CD4-positive, CD25-positive, alpha-beta regulatory T cell (primary cell): Measurements from ENCODE around the gene OR2A5. TPM values are rescaled to one million over a fixed set of nuclear protein-coding genes. Genes with fewer than 3 reads are reported as not detected.

Experiments used
- ATAC-seq, 2 donors: fragments of 150-1000 bp; cut with Tn5 transposase; one replicate each; pipeline ENCODE4 v1.10.0; 2021; ENCODE audit warnings: low read depth in 2 of 2, moderate number of reproducible peaks in 2 of 2, moderate library complexity in 1 of 2
- DNase-seq, 3 donors: peaks; one replicate each; pipeline versions ENCODE4 v3.0.0 to v3.0.0-alpha.2; 2012 to 2022; ENCODE audit warnings: mixed read lengths in 1 of 3
- H3K27ac ChIP-seq: one replicate; pipeline ENCODE4 v1.7.0; 2013; ENCODE audit warnings: mild to moderate bottlenecking, low read length; ENCODE audit not compliant: insufficient read depth, poor library complexity, severe bottlenecking
- H3K27me3 ChIP-seq: one replicate; pipeline ENCODE4 v1.7.0; 2013; ENCODE audit warnings: low read length; ENCODE audit not compliant: control insufficient read depth, insufficient read depth
- H3K36me3 ChIP-seq: one replicate; pipeline ENCODE4 v1.7.0; 2013; ENCODE audit warnings: mild to moderate bottlenecking, low read length, moderate library complexity; ENCODE audit not compliant: control insufficient read depth, insufficient read depth
- H3K4me1 ChIP-seq: 2 replicates; pipeline ENCODE4 v1.7.0; 2013; ENCODE audit warnings: mild to moderate bottlenecking, low read length; ENCODE audit not compliant: insufficient read depth, control insufficient read depth, poor library complexity, severe bottlenecking
- H3K4me3 ChIP-seq: one replicate; pipeline ENCODE4 v1.7.0; 2013; ENCODE audit warnings: low read depth, mild to moderate bottlenecking, low read length, moderate library complexity
- H3K9me3 ChIP-seq, 2 experiments: 1 replicate in 1 of 2; 2 replicates in 1 of 2; pipeline ENCODE4 v1.7.0; 2013; ENCODE audit warnings: low read length in 2 of 2, mild to moderate bottlenecking in 1 of 2, moderate library complexity in 1 of 2; ENCODE audit not compliant: control insufficient read depth in 2 of 2
- H3K27ac Mint-ChIP-seq, 3 donors: one replicate each; pipeline ENCODE4 v1.8.0; 2020 to 2022; ENCODE audit warnings: mild to moderate bottlenecking in 3 of 3, mixed read lengths in 3 of 3, moderate library complexity in 2 of 3
- H3K27me3 Mint-ChIP-seq: one replicate; pipeline ENCODE4 v1.8.0; 2022; ENCODE audit warnings: mild to moderate bottlenecking, mixed read lengths
- H3K36me3 Mint-ChIP-seq: one replicate; pipeline ENCODE4 v1.8.0; 2020; ENCODE audit warnings: mixed read lengths
- H3K4me1 Mint-ChIP-seq, 4 donors: one replicate each; pipeline ENCODE4 v1.8.0; 2020 to 2022; ENCODE audit warnings: mixed read lengths in 4 of 4, mild to moderate bottlenecking in 1 of 4
- H3K4me3 Mint-ChIP-seq, 4 donors: one replicate each; pipeline ENCODE4 v1.8.0; 2020 to 2022; ENCODE audit warnings: mild to moderate bottlenecking in 4 of 4, mixed read lengths in 4 of 4, moderate library complexity in 3 of 4
- H3K9me3 Mint-ChIP-seq, 7 donors: one replicate each; pipeline ENCODE4 v1.8.0; 2020 to 2022; ENCODE audit warnings: mixed read lengths in 7 of 7, mild to moderate bottlenecking in 3 of 7, moderate library complexity in 2 of 7
- polyA plus RNA-seq, 4 donors: library from polyadenylated mRNA; unstranded; fragments of 300-500 nt; fragmentation: Illumina TruSeq; gene quantifications; one replicate each; pipeline ENCODE4 v1.2.3, GENCODE V29; 2021
- total RNA-seq: library from RNA; stranded (reverse); gene quantifications from one replicate; pipeline ENCODE4 v1.2.3, GENCODE V29; 2022

Gene OR2A5
- total and polyA plus RNA-seq, 5 donors from 2014 or later: not detected

DNA sequence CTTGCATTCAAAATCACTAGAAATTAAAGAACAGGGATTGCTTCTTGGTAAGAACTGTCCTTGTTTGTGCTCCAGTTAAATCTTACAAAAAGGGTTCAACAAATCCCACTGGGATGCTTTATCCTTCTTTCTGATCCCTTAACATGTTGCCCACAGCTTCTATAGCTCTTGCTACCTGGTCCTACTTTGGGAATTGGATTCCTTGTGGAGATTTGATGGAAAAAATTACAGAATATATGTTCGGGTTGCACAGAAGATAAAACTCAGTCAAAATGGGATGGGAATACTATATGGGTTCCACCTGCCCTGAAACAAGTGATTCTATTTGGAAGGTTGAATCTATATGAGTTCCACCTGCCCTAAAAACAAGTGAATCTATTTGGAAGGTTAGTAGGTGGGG lies 20.8 kb downstream of the OR2A5 start, which contains the start of gene OR2A25:
OR2A25 (plus strand) TSS at position 301 of the 400 bp plus-strand sequence. CDS start 4,409 bp downstream, outside the sequence.
- Mint-ChIP-seq H3K4me1 (no peaks in the 10 kb centered on the region), H3K36me3 (no peaks in the 10 kb centered on the region), H3K27me3 (peaks cover 15% of the 10 kb centered on the region), H3K4me3 (no peak within 1 kb of the TSS), H3K9me3 (no peaks in the 10 kb centered on the region), H3K27ac (no peak within 1 kb of the TSS)
- Histone ChIP-seq H3K36me3 (no peaks in the 10 kb centered on the region), H3K27ac (no peak within 1 kb of the TSS), H3K27me3 (no peaks in the 10 kb centered on the region), H3K4me1 (no peaks in the 10 kb centered on the region), H3K4me3 (no peak within 1 kb of the TSS), H3K9me3 (no peaks in the 10 kb centered on the region)
- ATAC-seq (no peak), DNase-seq (no peak)

DNA sequence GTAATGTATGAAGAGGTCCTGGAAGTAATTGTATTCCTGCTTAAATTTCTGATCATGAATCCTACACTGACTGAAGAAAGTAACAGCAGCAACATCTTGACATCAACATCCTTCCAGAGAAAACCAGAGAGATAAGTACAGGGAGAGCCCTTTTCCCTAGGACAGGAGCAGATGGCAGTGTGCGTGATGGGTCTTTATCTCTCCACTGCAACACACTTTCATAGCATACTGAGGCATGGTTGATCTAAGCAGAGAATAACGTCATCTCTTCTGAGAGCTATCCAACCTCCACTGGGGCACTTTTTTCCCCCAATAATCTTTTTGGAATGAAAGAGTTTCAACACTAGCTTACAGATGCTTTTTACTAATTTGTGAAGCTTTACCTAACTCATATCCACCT lies 21.2 kb downstream of the OR2A5 start:
- H3K4me1 ChIP-seq: no peaks in the 10 kb centered on the region
- Mint-ChIP-seq H3K27ac (no peak overlapping the region), H3K4me1 (no peaks in the 10 kb centered on the region), H3K27me3 (peaks cover 15% of the 10 kb centered on the region), H3K36me3 (no peaks in the 10 kb centered on the region), H3K9me3 (no peaks in the 10 kb centered on the region), H3K4me3 (no peak overlapping the region)
- H3K27me3 ChIP-seq: no peaks in the 10 kb centered on the region
- DNase-seq (no peak), ATAC-seq (no peak)
- H3K4me3 ChIP-seq: no peak overlapping the region
- no peaks in the 10 kb centered on the region for H3K36me3 ChIP-seq
- no peaks in the 10 kb centered on the region for H3K9me3 ChIP-seq
- no peak overlapping the region for H3K27ac ChIP-seq

DNA sequence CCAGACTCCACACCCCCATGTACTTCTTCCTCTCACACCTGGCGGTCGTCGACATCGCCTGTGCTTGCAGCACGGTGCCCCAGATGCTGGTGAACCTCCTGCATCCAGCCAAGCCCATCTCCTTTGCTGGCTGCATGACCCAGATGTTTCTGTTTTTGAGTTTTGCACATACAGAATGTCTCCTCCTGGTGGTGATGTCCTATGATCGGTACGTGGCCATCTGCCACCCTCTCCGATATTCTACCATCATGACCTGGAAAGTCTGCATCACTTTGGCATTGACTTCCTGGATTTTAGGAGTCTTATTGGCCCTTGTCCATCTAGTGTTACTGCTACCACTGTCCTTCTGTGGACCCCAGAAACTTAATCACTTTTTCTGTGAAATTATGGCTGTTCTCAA lies 25.6 kb downstream of the OR2A5 start:
- ATAC-seq: no peak
- Histone ChIP-seq H3K4me3 (no peak overlapping the region), H3K27ac (no peak overlapping the region), H3K4me1 (no peaks in the 10 kb centered on the region), H3K36me3 (no peaks in the 10 kb centered on the region), H3K27me3 (no peaks in the 10 kb centered on the region), H3K9me3 (no peaks in the 10 kb centered on the region)
- no peak for DNase-seq
- H3K4me3 Mint-ChIP-seq: no peak overlapping the region
- no peaks in the 10 kb centered on the region for H3K4me1 Mint-ChIP-seq
- H3K36me3 Mint-ChIP-seq: no peaks in the 10 kb centered on the region
- no peak overlapping the region for H3K27ac Mint-ChIP-seq
- H3K9me3 Mint-ChIP-seq: no peaks in the 10 kb centered on the region
- peaks cover 7% of the 10 kb centered on the region for H3K27me3 Mint-ChIP-seq

DNA sequence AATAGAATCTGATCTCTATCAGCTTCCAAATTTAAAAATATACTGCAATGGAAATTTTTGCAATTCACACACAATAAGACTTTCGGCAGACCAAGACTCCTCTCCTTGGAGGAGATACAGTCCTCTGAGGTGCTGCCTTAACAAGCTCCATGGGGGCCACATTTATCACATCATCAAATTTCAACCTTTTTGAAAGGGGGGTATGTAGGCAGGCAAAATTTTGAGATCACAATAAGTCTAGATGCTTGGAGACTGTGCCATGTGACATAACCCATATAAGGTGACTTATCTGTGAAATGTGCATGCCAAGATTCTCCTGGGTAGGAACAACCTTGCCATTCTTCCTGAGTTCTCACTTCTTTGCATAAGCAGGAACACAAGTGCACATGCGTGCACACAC lies 37.2 kb downstream of the OR2A5 start, which contains the start of gene OR2A12:
OR2A12 (plus strand) TSS at position 301 of the 400 bp plus-strand sequence. CDS start 8,830 bp downstream, outside the sequence.
- no peak within 1 kb of the TSS for H3K27ac ChIP-seq
- H3K36me3 ChIP-seq: no peaks in the 10 kb centered on the region
- DNase-seq (no peak), ATAC-seq (no peak)
- peaks cover 0 to 3% of the 10 kb centered on the region in 2 experiments for H3K9me3 ChIP-seq
- H3K9me3 Mint-ChIP-seq: peaks cover 0 to 5% (median 1%) of the 10 kb centered on the region in 7 donors
- no peaks in the 10 kb centered on the region for H3K36me3 Mint-ChIP-seq
- no peaks in the 10 kb centered on the region for H3K4me1 ChIP-seq
- no peaks in the 10 kb centered on the region for H3K27me3 Mint-ChIP-seq
- H3K4me1 Mint-ChIP-seq: no peaks in the 10 kb centered on the region
- H3K27ac Mint-ChIP-seq: no peak within 1 kb of the TSS
- H3K27me3 ChIP-seq: no peaks in the 10 kb centered on the region
- H3K4me3 ChIP-seq: no peak within 1 kb of the TSS
- H3K4me3 Mint-ChIP-seq: no peak within 1 kb of the TSS

DNA sequence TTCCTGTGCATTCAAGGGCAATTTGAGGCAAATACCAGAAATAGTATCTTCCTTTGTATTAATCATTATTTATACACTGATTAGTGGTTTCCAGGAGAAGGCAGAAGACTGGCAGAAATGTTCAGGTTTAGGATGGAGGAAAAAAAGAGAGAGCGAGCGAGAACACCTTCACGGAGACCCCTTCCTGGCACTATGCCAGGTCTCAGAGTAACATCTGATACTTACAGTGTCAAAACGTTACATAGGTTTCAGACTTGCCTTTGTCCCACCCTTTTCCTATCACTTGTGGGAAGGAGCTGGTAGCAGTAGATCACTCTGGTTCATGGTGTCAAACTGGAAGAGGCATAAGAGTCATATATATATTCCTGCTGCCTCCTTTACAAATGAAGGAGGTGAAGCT lies 38.0 kb downstream of the OR2A5 start:
- Mint-ChIP-seq H3K4me1 (no peaks in the 10 kb centered on the region), H3K4me3 (no peak overlapping the region), H3K27me3 (no peaks in the 10 kb centered on the region), H3K27ac (no peak overlapping the region), H3K36me3 (no peaks in the 10 kb centered on the region), H3K9me3 (peaks cover 0 to 8% (median 5%) of the 10 kb centered on the region in 7 donors)
- Histone ChIP-seq H3K36me3 (no peaks in the 10 kb centered on the region), H3K27me3 (no peaks in the 10 kb centered on the region), H3K27ac (no peak overlapping the region), H3K9me3 (peaks cover 0 to 3% of the 10 kb centered on the region in 2 experiments), H3K4me3 (no peak overlapping the region), H3K4me1 (no peaks in the 10 kb centered on the region)
- no peak for DNase-seq
- ATAC-seq: no peak

DNA sequence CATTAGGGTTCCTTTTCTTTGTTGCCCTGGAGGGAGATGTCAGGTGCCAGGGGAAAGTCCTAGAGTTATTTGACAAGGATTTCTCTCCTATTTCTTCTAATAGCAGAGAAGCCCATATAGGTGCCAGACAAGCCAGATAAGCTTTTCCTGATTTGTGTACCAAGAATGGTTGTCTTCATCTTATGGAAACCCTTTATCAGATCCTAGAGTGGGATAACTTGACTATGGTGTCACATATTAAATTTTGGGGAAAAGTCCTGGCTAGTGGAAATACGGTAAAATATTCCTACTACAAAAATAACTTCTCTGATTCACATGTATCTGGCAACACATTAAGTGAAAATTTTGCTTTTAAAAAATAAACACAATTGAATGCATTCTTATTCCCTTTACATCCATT lies 38.5 kb downstream of the OR2A5 start:
- Mint-ChIP-seq H3K27me3 (no peaks in the 10 kb centered on the region), H3K9me3 (peaks cover 0 to 8% (median 5%) of the 10 kb centered on the region in 7 donors), H3K4me3 (no peak overlapping the region), H3K36me3 (no peaks in the 10 kb centered on the region), H3K27ac (no peak overlapping the region), H3K4me1 (no peaks in the 10 kb centered on the region)
- Histone ChIP-seq H3K4me3 (no peak overlapping the region), H3K9me3 (peaks cover 0 to 3% of the 10 kb centered on the region in 2 experiments), H3K27me3 (no peaks in the 10 kb centered on the region), H3K4me1 (no peaks in the 10 kb centered on the region), H3K36me3 (no peaks in the 10 kb centered on the region), H3K27ac (no peak overlapping the region)
- DNase-seq (no peak), ATAC-seq (no peak)

DNA sequence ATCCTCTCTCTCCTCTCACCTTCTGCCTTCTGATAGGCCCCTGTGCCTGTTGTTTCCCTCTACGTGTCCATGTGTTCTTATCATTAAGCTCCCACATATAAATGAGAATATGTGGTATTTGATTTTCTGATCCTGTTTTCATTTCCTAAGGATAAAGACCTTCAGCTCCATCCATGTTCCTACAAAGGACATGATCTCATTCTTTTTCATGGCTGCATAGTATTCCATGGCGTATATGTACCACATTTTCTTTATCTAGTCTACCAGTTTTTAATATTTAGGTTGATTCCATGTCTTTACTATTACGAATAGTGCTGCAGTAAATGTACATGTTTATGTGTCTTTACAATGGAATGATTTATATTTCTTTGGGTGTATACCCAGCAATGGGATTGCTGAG lies 41.9 kb downstream of the OR2A5 start:
- Histone ChIP-seq H3K9me3 (peaks cover 0 to 3% of the 10 kb centered on the region in 2 experiments), H3K27ac (no peak overlapping the region), H3K4me1 (no peaks in the 10 kb centered on the region), H3K4me3 (no peak overlapping the region), H3K27me3 (peaks cover 2% of the 10 kb centered on the region), H3K36me3 (no peaks in the 10 kb centered on the region)
- no peak overlapping the region for H3K27ac Mint-ChIP-seq
- H3K9me3 Mint-ChIP-seq: peaks cover 0 to 8% (median 5%) of the 10 kb centered on the region in 7 donors
- no peaks in the 10 kb centered on the region for H3K27me3 Mint-ChIP-seq
- no peaks in the 10 kb centered on the region for H3K36me3 Mint-ChIP-seq
- no peak overlapping the region for H3K4me3 Mint-ChIP-seq
- DNase-seq (no peak), ATAC-seq (no peak)
- no peaks in the 10 kb centered on the region for H3K4me1 Mint-ChIP-seq

DNA sequence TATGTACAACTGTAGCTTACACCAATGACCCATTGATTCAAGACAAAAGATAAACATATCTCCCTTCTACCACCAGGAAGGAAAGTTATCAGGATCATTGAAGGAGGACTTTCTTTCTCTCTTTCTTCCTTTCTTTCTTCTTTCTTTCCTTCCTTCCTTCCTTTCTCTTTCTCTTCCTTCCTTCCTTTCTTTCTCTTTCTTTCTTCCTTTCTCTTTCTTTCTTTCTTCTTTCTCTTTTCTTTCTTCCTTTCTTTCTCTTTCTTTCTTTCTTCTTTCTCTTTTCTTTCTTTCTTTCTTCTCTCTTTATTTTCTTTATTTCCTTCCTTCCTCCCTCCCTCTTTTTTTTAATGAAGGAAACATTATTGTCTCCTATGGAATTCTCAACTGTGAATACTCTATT lies 50.0 kb downstream of the OR2A5 start:
- H3K27ac ChIP-seq: no peak overlapping the region
- H3K27me3 ChIP-seq: peaks cover 7% of the 10 kb centered on the region
- no peaks in the 10 kb centered on the region for H3K9me3 ChIP-seq
- DNase-seq (no peak), ATAC-seq (no peak)
- no peak overlapping the region for H3K27ac Mint-ChIP-seq
- no peaks in the 10 kb centered on the region for H3K4me1 ChIP-seq
- H3K4me3 ChIP-seq: no peak overlapping the region
- peaks cover 0 to 2% (median 0%) of the 10 kb centered on the region in 4 donors for H3K4me1 Mint-ChIP-seq
- H3K9me3 Mint-ChIP-seq: peaks cover 0 to 3% (median 0%) of the 10 kb centered on the region in 7 donors
- H3K36me3 ChIP-seq: no peaks in the 10 kb centered on the region
- H3K27me3 Mint-ChIP-seq: peaks cover 21% of the 10 kb centered on the region
- no peaks in the 10 kb centered on the region for H3K36me3 Mint-ChIP-seq
- no peak overlapping the region for H3K4me3 Mint-ChIP-seq
